Suprapubic skin (tissue), 4 donors: ENCODE data around the gene AMDHD2.

Experiments
- CTCF ChIP-seq, 2 donors: fragments of 200-600 bp in 1 of 2; fragments of 450-650 bp in 1 of 2; sonication (generic) in 1 of 2; IDR thresholded peaks; one replicate each; pipeline ENCODE4 v1.5.1; 2016 to 2019; ENCODE audit warnings: antibody characterized with exemption in 2 of 2, mild to moderate bottlenecking in 1 of 2, moderate library complexity in 1 of 2
- POLR2A ChIP-seq, 2 donors: fragments of 450-650 bp; IDR thresholded peaks; one replicate each; pipeline ENCODE4 v1.6.1; 2017; ENCODE audit warnings: antibody characterized with exemption in 2 of 2, mild to moderate bottlenecking in 2 of 2, moderate library complexity in 2 of 2
- POLR2AphosphoS5 ChIP-seq, 3 donors: sonication (generic); formaldehyde crosslinking; IDR thresholded peaks; one replicate each; pipeline ENCODE4 v1.6.1; 2017; ENCODE audit warnings: antibody characterized with exemption in 3 of 3

- TF ChIP-seq CTCF (IDR thresholded peaks at IDR 0.05) (no peak), POLR2A (IDR thresholded peaks at IDR 0.05) (no peak), POLR2AphosphoS5 (IDR thresholded peaks at IDR 0.05) (no peak)
These were observed 8.2 kb downstream of the AMDHD2 start for GRCh38 chr16:2528161-2529060.
